ENCODE measurements around the gene AIP.

GRCh38 chr11:67500831-67501715 is 18.2 kb downstream of the AIP start:
- TF ChIP-seq CTCF (IDR thresholded peaks at IDR 0.05) (no peak), EP300 (IDR thresholded peaks at IDR 0.05) (no peak)

Measured in ovary (tissue), 3 donors.